Activated naive CD4-positive, alpha-beta T cell treated with anti-CD3 and anti-CD28 coated beads, Interleukin-2, amount 10 ng/mL, durations not matched to agents 5 hours and 36 hours (primary cell): ENCODE results near the gene POU2F2. TPM values are rescaled to one million over a fixed set of nuclear protein-coding genes. Genes with fewer than 3 reads are reported as not detected.

ENCODE experiments used
- microRNA-seq: library from miRNA; unstranded; fragments of <30 nt; microRNA quantifications from one replicate; pipeline ENCODE4 v1.2.0, GENCODE V29; 2022; ENCODE audit warnings: borderline microRNAs expressed, borderline replicate concordance
- total RNA-seq, 2 experiments: library from RNA; stranded (reverse); gene quantifications; one replicate each; pipeline ENCODE4 v1.2.3, GENCODE V29; 2021

Gene POU2F2
- total RNA-seq = 10 to 100 TPM; 24.0 to 24.7 TPM

DNA sequence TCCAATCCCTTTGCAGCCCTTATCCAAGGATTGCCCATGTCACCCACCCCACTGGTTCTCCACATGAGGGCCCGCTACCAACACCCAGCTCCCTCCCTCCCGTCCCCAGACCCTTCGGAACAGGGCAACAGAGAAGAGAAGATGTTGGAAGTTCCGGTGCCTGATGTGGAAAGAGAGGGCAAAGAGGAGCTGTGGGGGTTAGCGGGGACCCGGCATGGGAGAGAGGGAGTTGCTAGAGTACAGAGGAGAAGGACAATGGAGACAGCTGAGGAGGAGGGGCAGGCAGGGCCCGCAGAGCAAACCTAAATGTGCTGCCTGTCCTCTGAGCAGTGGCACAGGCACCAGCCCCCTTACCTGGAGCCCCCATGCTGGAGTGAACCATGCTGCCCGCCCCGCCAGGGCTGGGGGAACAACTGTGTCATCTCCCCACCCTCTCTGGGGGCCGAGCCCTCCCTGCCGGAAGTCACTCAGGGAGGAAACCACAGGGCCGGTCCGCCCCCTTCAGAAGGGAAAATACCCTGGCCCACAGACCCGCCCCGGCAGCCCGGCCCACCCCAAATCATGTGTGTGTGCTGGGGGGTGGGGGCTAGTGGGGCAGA, at the start of gene POU2F2:
POU2F2 (minus strand) TSS at position 417 of the 599 bp plus-strand sequence; CDS start at position 382, 35 bp downstream.

DNA sequence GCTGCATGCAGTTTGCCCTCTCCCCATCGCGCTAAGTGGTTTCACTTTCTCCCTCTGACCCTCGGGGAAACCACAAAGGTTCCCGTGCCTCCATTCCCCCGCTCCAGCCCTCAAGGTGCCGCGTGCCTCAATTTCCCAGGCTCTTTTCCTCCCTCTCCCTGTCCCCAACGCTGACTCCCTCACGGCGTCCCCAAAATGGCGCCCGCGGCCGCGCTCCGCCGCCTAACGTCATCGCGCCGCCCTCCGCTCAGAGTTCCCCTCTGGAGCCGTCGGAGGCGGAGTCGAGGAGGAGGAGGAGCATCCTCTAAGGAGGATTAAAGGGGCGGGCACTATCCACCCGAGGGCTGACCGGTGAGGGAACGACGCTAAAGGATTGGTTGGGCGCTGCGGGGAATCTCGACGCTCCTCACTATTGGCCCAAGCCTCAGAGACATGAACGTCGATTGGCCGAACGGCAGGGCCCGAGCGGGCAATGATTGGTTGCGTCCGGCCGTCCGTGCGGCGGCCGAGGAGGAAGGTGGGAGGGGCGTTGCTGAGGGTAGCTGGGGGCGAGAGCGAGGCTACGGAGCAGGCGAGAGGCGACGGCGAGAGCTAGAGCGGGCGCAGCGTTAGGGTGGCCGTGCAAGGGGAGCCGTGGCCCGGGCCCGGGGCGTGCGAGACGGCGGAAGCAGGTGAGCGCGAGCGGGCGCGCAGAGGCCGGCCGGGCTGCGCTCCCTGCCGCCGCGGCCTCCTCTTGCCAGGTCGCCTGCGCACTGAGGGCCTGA, 56.4 kb downstream of the POU2F2 start, which contains the start of gene ZNF574:
ZNF574 (plus strand) TSS at position 551 of the 764 bp plus-strand sequence. CDS start 2,441 bp downstream, outside the sequence.

DNA sequence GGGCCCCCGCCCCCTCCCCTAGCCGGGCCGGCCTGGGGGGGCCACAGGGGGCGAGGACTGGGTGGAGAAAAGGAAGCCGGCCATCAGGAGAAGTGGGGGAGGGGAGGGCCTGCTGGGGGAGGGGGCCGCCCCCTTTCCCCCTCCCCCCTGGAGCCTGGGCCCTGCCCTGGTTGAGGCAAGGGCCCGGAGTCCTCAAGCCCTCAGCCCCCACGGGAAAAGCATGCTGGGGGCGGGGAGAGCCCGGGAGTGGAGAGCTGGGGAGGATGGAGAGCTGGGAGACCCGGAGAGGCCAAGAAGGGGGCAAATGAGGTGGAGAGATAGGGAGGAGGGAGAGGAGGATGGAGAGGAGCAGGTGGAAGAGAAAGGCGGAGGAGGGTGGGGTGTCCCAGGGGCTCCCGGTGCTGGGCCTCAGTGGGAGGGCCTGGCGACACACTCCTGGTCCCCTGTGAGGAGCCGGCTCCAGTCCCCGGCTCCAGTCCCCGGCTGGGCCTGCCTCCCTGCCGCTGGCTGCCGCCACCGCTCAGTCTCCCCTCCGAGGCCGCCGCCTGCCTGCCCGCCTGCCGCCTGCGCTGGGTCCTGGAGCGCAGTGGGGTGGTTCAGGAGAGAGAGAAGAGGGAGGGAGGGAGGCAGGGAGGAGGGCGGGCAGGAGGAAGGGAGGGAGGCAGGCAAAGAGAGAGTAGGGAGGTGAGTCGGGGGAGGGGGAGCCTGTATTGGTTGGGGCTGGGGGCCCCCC, 62.5 kb downstream of the POU2F2 start, which contains the start of gene GRIK5:
GRIK5 (minus strand) TSS at position 588 of the 733 bp plus-strand sequence. CDS start 4,436 bp downstream, outside the sequence.

Small RNA genes lying within 50 kb of the gene (microRNA-seq; reads per million reads assigned to microRNA genes)
- gene MIR4323 = not detected

Other genes with a start within 250 kb of the POU2F2 start
- gene ARHGEF1, start 249.3 kb downstream of the POU2F2 start, total RNA-seq = 100 to 1,000 TPM; 771 to 829 TPM
- gene ERFL, start 204.0 kb downstream of the POU2F2 start, total RNA-seq = 1 to 10 TPM; 2.2 to 2.6 TPM
- 10 to 100 TPM; 75.1 to 78.9 TPM for gene RABAC1, start 173.1 kb downstream of the POU2F2 start, total RNA-seq
- 1 to 10 TPM; 1.2 to 1.3 TPM for gene ATP1A3, start 138.2 kb downstream of the POU2F2 start, total RNA-seq
- under 1 TPM; 0.38 to 0.67 TPM for gene GRIK5, start 62.2 kb downstream of the POU2F2 start, total RNA-seq
- gene ZNF574, start 56.3 kb downstream of the POU2F2 start, total RNA-seq = 10 to 100 TPM; 13.5 to 14.6 TPM
- 10 to 100 TPM; 46.1 to 46.3 TPM for gene DEDD2, start 85.2 kb upstream of the POU2F2 start, total RNA-seq
- gene ZNF526, start 87.9 kb upstream of the POU2F2 start, total RNA-seq = 10 to 100 TPM; 16.0 to 17.9 TPM
- gene GSK3A, start 110.2 kb upstream of the POU2F2 start, total RNA-seq = 10 to 100 TPM; 40.7 to 45.7 TPM
- gene ERF, start 122.7 kb upstream of the POU2F2 start, total RNA-seq = 10 to 100 TPM; 49.0 to 50.2 TPM
- 10 to 100 TPM; 81.9 to 86.6 TPM for gene CIC, start 136.8 kb upstream of the POU2F2 start, total RNA-seq
- under 1 TPM; 0.30 to 0.39 TPM for gene PRR19, start 169.7 kb upstream of the POU2F2 start, total RNA-seq
- gene PAFAH1B3, start 170.2 kb upstream of the POU2F2 start, total RNA-seq = 10 to 100 TPM; 36.5 to 39.0 TPM
- under 1 TPM in 1 of 2 experiments, not detected in 1; 0.31 TPM for gene TMEM145, start 180.9 kb upstream of the POU2F2 start, total RNA-seq
- gene MEGF8, start 193.2 kb upstream of the POU2F2 start, total RNA-seq = 1 to 10 TPM; 4.4 to 4.9 TPM